HG03060 (cell line): ENCODE measurements around the gene TOX2.

Source experiments
- ATAC-seq: cut with Tn5 transposase; IDR thresholded peaks from one replicate; pipeline ENCODE4 v1.9.1; 2021; ENCODE audit warnings: low read depth, moderate number of reproducible peaks; ENCODE audit not compliant: unreplicated experiment

TOX2 gene

GRCh38 chr20:44115762-44116644, 201.4 kb downstream of the TOX2 start:
- ATAC-seq, result no peak

DNA sequence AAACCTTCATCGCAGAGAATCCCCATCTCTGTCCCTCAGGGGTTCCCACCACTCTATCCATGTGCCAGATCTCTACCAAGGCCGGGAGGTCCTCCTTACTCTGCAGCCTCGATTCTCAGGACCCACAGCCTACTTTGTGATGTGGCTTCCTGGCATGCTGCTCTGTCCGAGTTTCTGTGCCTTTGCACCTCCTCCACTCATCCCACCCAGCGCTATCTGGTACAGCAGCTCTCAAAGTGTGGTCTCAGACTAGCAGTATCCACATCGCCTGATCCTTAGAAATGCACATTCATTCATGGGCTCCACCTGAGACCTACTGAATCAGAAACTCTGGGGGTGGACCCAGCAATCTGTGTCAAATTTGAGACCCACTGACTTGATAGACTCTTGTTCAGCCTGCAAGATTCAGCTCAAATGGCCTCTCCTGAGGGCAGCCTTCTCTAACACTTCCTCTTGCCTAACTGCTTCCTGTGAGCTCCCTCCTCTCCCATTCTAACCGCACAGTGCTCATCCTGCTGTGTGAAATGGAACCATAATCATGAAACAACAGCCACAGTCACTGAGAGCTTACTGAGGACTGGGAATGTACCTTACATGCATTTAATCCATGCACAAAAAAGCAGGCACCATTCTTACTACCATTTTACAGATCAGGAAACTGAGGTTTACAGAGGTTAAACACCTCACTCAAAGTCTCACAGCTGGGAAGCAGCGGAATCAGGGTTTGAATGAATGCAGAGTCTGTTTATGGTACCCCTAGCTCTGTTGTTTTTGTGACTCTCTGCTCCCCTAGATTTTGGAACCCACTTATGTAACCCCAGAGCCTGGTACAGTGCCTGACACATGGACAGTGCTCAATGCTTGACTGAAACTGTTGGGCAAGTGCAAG, 202.9 kb downstream of the TOX2 start:
- ATAC-seq, result no peak

DNA sequence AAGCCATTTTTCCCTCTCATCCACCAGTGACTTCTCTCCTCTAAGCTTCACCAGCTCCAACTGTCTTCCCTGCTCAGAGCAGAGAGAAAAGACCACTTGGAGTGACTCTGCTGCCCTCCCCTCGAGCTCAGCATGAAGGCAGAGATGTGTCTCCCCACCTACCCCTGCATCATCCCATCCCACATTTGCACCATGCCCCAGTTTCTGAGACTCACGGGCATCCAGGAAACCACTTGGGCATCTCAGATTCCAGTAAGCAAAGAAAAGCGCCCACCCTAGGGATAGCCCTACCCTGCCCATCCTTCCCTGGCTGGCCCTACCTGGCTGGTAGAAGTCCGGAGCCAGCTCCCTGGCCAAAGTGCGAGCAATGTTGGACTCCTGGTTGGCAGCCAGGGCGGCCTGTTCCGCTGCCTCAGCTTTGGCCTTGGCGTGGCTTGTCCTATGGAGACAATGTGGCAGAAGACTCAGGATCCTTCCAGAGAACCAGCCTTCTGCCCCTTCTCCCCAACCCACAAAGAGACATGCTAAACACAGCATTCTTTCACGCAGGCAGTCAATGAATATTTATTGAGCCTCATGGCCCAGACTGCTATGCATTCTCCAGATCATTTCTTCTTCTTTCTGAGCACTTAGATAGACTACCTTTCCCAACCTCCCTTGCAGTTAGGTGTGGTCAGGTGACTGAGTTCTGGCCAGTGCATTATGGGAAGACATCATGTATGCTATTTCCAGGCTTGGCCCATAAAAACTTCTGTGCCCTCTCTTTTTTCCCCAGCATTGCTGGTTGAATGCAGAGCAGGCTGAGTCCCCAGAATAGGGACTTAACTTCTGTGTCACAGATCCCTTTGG, 203.8 kb downstream of the TOX2 start:
- no peak for ATAC-seq
